ENCODE results near the gene ARHGEF4. TPM values are rescaled to one million over a fixed set of nuclear protein-coding genes. Genes with fewer than 3 reads are reported as not detected.

Gene ARHGEF4
- total and polyA plus RNA-seq, 10 of the 15 experiments (the other 5 are each of a cell fraction or from before 2014, with no cell fraction given), result 0.02 to 0.24 (median 0.16) TPM; not detected in 6

GRCh38 chr2:130873700-130874346 is 37.1 kb downstream of the ARHGEF4 start (continued):
- TF ChIP-seq NR2F1 (conservative IDR thresholded peaks at IDR 0.05), result 0 out of 2 replicates have a peak, but pooled peaks have one; percentile 21
- peak; percentile 91 for TF ChIP-seq SMC3 (IDR thresholded peaks at IDR 0.05; ENCODE audit: borderline replicate concordance, low read length)
- TF ChIP-seq TCF3 (IDR thresholded peaks at IDR 0.05; ENCODE audit: borderline replicate concordance, insufficient read depth, low read depth, low read length), result peak; percentile 65; the same call in 1 of the 2 replicates
- TF ChIP-seq ZBTB4 (CRISPR knock-in tag; IDR thresholded peaks at IDR 0.05), result no peak
- TF ChIP-seq DPF2 (IDR thresholded peaks at IDR 0.05), result 0 out of 2 replicates have a peak, but pooled peaks have one; percentile 22
- TF ChIP-seq TBL1XR1 (IDR thresholded peaks at IDR 0.05; ENCODE audit: low read depth, low read length), result 0 out of 2 replicates have a peak, but pooled peaks have one; percentile 40
- no peak for TF ChIP-seq ZBED1 (IDR thresholded peaks at IDR 0.05; ENCODE audit: borderline replicate concordance)
- TF ChIP-seq NR2C2 (IDR thresholded peaks at IDR 0.05; ENCODE audit: borderline replicate concordance, control insufficient read depth, insufficient read length, low read depth), result no peak
- peak; percentile 70 to 83 (median 78); a peak in 5 of 6 replicates for TF ChIP-seq CTCF (IDR thresholded peaks at IDR 0.05 in 2 of 3, conservative IDR thresholded peaks at IDR 0.05 in 1 of 3; ENCODE audit: control insufficient read depth in 2 of 3, extremely low read depth in 1 of 3, insufficient read depth in 1 of 3, low read depth in 3 of 3, low read length in 3 of 3)
- TF ChIP-seq ATF3 (IDR thresholded peaks at IDR 0.05; ENCODE audit: borderline replicate concordance, extremely low read depth, low read depth, low read length), result no peak
- peak; percentile 52; the same call in 1 of the 2 replicates for TF ChIP-seq YY1 (IDR thresholded peaks at IDR 0.05; ENCODE audit: low read depth, low read length)
- TF ChIP-seq BCL11A (IDR thresholded peaks at IDR 0.05; ENCODE audit: low read depth, low read length), result no peak
